Left lung (tissue), 10 donors: ENCODE data around the gene GPD1L. TPM values are rescaled to one million over a fixed set of nuclear protein-coding genes. Genes with fewer than 3 reads are reported as not detected.

Experiments used
- ATAC-seq: fragments of 200-7000 bp; cut with Tn5 transposase; one replicate; pipeline ENCODE4 v1.9.1; 2020; ENCODE audit warnings: moderate library complexity
- DNase-seq, 4 donors: peaks; one replicate each; pipeline ENCODE4 v3.0.0-alpha.2; 2013 to 2020
- H3K27ac ChIP-seq, 2 donors: fragments of 200-600 bp; sonication (generic) in 1 of 2; one replicate each; pipeline versions ENCODE4 v1.5.0 to v1.8.0; 2020 to 2021
- H3K27me3 ChIP-seq, 2 donors: fragments of 200-600 bp; sonication (generic) in 1 of 2; one replicate each; pipeline versions ENCODE4 v1.5.0 to v1.8.0; 2020 to 2021
- H3K36me3 ChIP-seq, 2 donors: fragments of 200-600 bp; sonication (generic) in 1 of 2; one replicate each; pipeline versions ENCODE4 v1.5.0 to v1.8.0; 2020 to 2021
- H3K4me1 ChIP-seq, 2 donors: fragments of 200-600 bp; one replicate each; pipeline ENCODE4 v1.8.0; 2021
- H3K4me3 ChIP-seq, 2 donors: fragments of 200-600 bp; sonication (generic) in 1 of 2; one replicate each; pipeline versions ENCODE4 v1.5.0 to v1.8.0; 2020 to 2021; ENCODE audit warnings: mild to moderate bottlenecking in 1 of 2
- H3K9me3 ChIP-seq, 2 donors: fragments of 200-600 bp; sonication (generic) in 1 of 2; one replicate each; pipeline versions ENCODE4 v1.5.0 to v1.8.0; 2020 to 2021
- CTCF ChIP-seq, 2 donors: fragments of 200-600 bp; sonication (generic) in 1 of 2; IDR thresholded peaks; one replicate each; pipeline versions ENCODE4 v1.5.0 to v1.8.0; 2021; ENCODE audit warnings: antibody characterized with exemption in 2 of 2
- intact Hi-C, 2 donors: fragments of 100-400 bp; cut with DNase I; formaldehyde crosslinking; loops; one replicate each; pipeline versions ENCODE4 v1.11.2 to v1.14.2; 2022
- polyA plus RNA-seq, 6 donors: library from polyadenylated mRNA; unstranded; fragments of 120-200 nt; gene quantifications; one replicate each; pipeline ENCODE4 v1.2.1, GENCODE V29; 2013; ENCODE audit not compliant: insufficient read length in 6 of 6
- total RNA-seq, 2 donors: library from RNA; stranded (reverse); fragmentation: NEBNext Ultra II Directional; extraction: Animal tissue kit (Norgen Biotek cat#: 25700); gene quantifications; one replicate each; pipeline ENCODE4 v1.2.1, GENCODE V29; 2021
- donor health status: DM: no; HTN: yes; CAD: no.
- donor health status: DM: no; HTN: no; CAD: no.

GPD1L gene
- total and polyA plus RNA-seq, 8 donors = 36.0 to 62.4 (median 41.9) TPM

GRCh38 chr3:32125012-32125411 is 18.6 kb downstream of the GPD1L start:
- Histone ChIP-seq H3K4me1 (peaks cover 0 to 7% of the 10 kb centered on the region in 2 donors), H3K27me3 (no peaks in the 10 kb centered on the region), H3K36me3 (peaks cover 0 to 11% of the 10 kb centered on the region in 2 donors), H3K27ac (no peak overlapping the region), H3K9me3 (no peaks in the 10 kb centered on the region), H3K4me3 (no peak overlapping the region)
- TF ChIP-seq CTCF (IDR thresholded peaks at IDR 0.05) = no peak
- no peak for ATAC-seq
- DNase-seq = no peak
- intact Hi-C loops = no loop called here

- TF ChIP-seq CTCF (IDR thresholded peaks at IDR 0.05) = no peak
- Histone ChIP-seq H3K4me3 (no peak overlapping the region), H3K27ac (no peak overlapping the region), H3K36me3 (peaks cover 0 to 25% of the 10 kb centered on the region in 2 donors), H3K9me3 (no peaks in the 10 kb centered on the region), H3K4me1 (no peaks in the 10 kb centered on the region), H3K27me3 (no peaks in the 10 kb centered on the region)
- DNase-seq = no peak
- ATAC-seq = no peak
- intact Hi-C loops = no loop called here
Observed at GRCh38 chr3:32126305-32127015, 20.0 kb downstream of the GPD1L start.

- no peak for TF ChIP-seq CTCF (IDR thresholded peaks at IDR 0.05)
- no peaks in the 10 kb centered on the region for H3K9me3 ChIP-seq
- DNase-seq = no peak
- H3K4me3 ChIP-seq = no peak overlapping the region
- no peak for ATAC-seq
- H3K27me3 ChIP-seq = no peaks in the 10 kb centered on the region
- H3K36me3 ChIP-seq = peaks cover 0 to 29% of the 10 kb centered on the region in 2 donors
- no peak overlapping the region for H3K27ac ChIP-seq
- H3K4me1 ChIP-seq = no peaks in the 10 kb centered on the region
- intact Hi-C loops = no loop called here
Observed at GRCh38 chr3:32127219-32127826, 20.9 kb downstream of the GPD1L start.

- no peak overlapping the region for H3K27ac ChIP-seq
- no peak overlapping the region for H3K4me3 ChIP-seq
- no peak for ATAC-seq
- no peak for TF ChIP-seq CTCF (IDR thresholded peaks at IDR 0.05)
- H3K36me3 ChIP-seq = peaks cover 0 to 29% of the 10 kb centered on the region in 2 donors
- intact Hi-C loops = no loop called here
- H3K9me3 ChIP-seq = no peaks in the 10 kb centered on the region
- H3K27me3 ChIP-seq = no peaks in the 10 kb centered on the region
- H3K4me1 ChIP-seq = no peaks in the 10 kb centered on the region
- DNase-seq = no peak
Observed at GRCh38 chr3:32128936-32129335, 22.5 kb downstream of the GPD1L start.

GRCh38 chr3:32129832-32130231 is 23.4 kb downstream of the GPD1L start:
- intact Hi-C loops = loop anchor here in 1 of 2 donors (10.0 kb wide), 1 partner anchor 105 kb away; no protein-coding TSS in a partner anchor
- H3K4me3 ChIP-seq = no peak overlapping the region
- no peaks in the 10 kb centered on the region for H3K27me3 ChIP-seq
- no peak overlapping the region for H3K27ac ChIP-seq
- no peak for TF ChIP-seq CTCF (IDR thresholded peaks at IDR 0.05)
- H3K36me3 ChIP-seq = peaks cover 0 to 35% of the 10 kb centered on the region in 2 donors
- H3K4me1 ChIP-seq = no peaks in the 10 kb centered on the region
- no peak for ATAC-seq
- H3K9me3 ChIP-seq = no peaks in the 10 kb centered on the region
- DNase-seq = no peak
